ENCODE data around the gene MARCHF3. TPM values are rescaled to one million over a fixed set of nuclear protein-coding genes. Genes with fewer than 3 reads are reported as not detected.

Gene MARCHF3
- total RNA-seq, 2 experiments from 2014 or later, result 5.4 to 7.0 TPM

DNA sequence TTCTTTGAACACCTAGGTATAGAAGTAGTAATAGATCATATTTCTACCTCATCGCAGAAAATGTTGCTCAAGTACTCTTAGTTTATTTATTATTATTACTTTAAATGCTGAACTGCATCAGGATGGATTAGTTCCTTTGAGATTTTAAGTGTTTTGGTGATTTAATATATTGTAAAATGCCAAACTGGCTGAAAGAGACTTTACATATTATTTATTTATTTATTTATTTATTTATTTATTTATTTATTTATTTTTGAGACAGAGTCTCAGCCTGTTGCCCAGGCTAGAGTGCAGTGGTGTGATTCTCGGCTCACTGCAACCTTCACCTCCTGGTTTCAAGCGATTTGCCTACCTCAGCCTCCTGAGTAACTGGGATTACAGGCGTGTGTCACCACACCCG is 211.1 kb downstream of the MARCHF3 start:
- 0 out of 2 replicates have a peak, but pooled peaks cover 8% of the 10 kb centered on the region for H4K20me1 ChIP-seq (ENCODE audit: insufficient read depth, low read length)
- peaks cover 68% of the 10 kb centered on the region; the same call in 1 of the 2 replicates for H3K79me2 ChIP-seq (ENCODE audit: insufficient read depth, low read depth, low read length)
- TF ChIP-seq CTCF (conservative IDR thresholded peaks at IDR 0.05; ENCODE audit: low read length) (no peak), EZH2phosphoT487 (IDR thresholded peaks at IDR 0.05; ENCODE audit: borderline replicate concordance, low read depth, low read length) (no peak)
- peaks cover 100% of the 10 kb centered on the region for H3K36me3 ChIP-seq (ENCODE audit: insufficient read depth, low read length)
- intact Hi-C loops (cut with micrococcal nuclease; ENCODE audit: unreplicated experiment), result no loop called here
- H2AFZ ChIP-seq (ENCODE audit: low read length), result no peak overlapping the region
- DNase-seq (ENCODE audit: low spot score), result no peak
- H3K4me2 ChIP-seq (ENCODE audit: low read length), result no peak overlapping the region
- no peak overlapping the region for H3K27ac ChIP-seq (ENCODE audit: low read depth, low read length, poor library complexity, severe bottlenecking)
- no peaks in the 10 kb centered on the region for H3K9me3 ChIP-seq (ENCODE audit: low read length)
- no peak overlapping the region for H3K4me3 ChIP-seq (ENCODE audit: low read depth, low read length, poor library complexity, severe bottlenecking)
- no peaks in the 10 kb centered on the region for H3K9me2 ChIP-seq (ENCODE audit: insufficient read depth, low read length)
- BruUV-seq (replicated peaks), result no TSS peak
- POLR2A ChIA-PET, result interaction anchor here (0.8 kb wide), 1 partner anchor 24 kb away, joined by 4 read pairs; no protein-coding TSS in a partner anchor
- no peaks in the 10 kb centered on the region for H3K4me1 ChIP-seq (ENCODE audit: insufficient read depth, low read length, poor library complexity, severe bottlenecking)
- CTCF ChIA-PET (ENCODE audit: unreplicated experiment), result no interaction called here

- H3K36me3 ChIP-seq (ENCODE audit: insufficient read depth, low read length), result peaks cover 100% of the 10 kb centered on the region
- H2AFZ ChIP-seq (ENCODE audit: low read length), result no peak overlapping the region
- no peak overlapping the region for H3K4me2 ChIP-seq (ENCODE audit: low read length)
- H3K9me2 ChIP-seq (ENCODE audit: insufficient read depth, low read length), result no peaks in the 10 kb centered on the region
- no TSS peak for BruUV-seq (replicated peaks)
- no peaks in the 10 kb centered on the region for H3K4me1 ChIP-seq (ENCODE audit: insufficient read depth, low read length, poor library complexity, severe bottlenecking)
- H3K27ac ChIP-seq (ENCODE audit: low read depth, low read length, poor library complexity, severe bottlenecking), result no peak overlapping the region
- CTCF ChIA-PET (ENCODE audit: unreplicated experiment), result no interaction called here
- no peaks in the 10 kb centered on the region for H3K9me3 ChIP-seq (ENCODE audit: low read length)
- no peak for DNase-seq (ENCODE audit: low spot score)
- intact Hi-C loops (cut with micrococcal nuclease; ENCODE audit: unreplicated experiment), result no loop called here
- H4K20me1 ChIP-seq (ENCODE audit: insufficient read depth, low read length), result 0 out of 2 replicates have a peak, but pooled peaks cover 5% of the 10 kb centered on the region
- no peak for TF ChIP-seq CTCF (conservative IDR thresholded peaks at IDR 0.05; ENCODE audit: low read length)
- no peak for TF ChIP-seq EZH2phosphoT487 (IDR thresholded peaks at IDR 0.05; ENCODE audit: borderline replicate concordance, low read depth, low read length)
- H3K4me3 ChIP-seq (ENCODE audit: low read depth, low read length, poor library complexity, severe bottlenecking), result no peak overlapping the region
- H3K79me2 ChIP-seq (ENCODE audit: insufficient read depth, low read depth, low read length), result peaks cover 63% of the 10 kb centered on the region; the same call in 1 of the 2 replicates
- POLR2A ChIA-PET, result interaction anchor here (0.8 kb wide), 1 partner anchor 24 kb away, joined by 4 read pairs; no protein-coding TSS in a partner anchor
Observed at GRCh38 chr5:126818736-126819135, 211.6 kb downstream of the MARCHF3 start.

Other genes with a start within 250 kb of the MARCHF3 start
- 4.2 and 5.5 TPM in 2 replicates for gene C5orf63, start 42.9 kb upstream of the MARCHF3 start, total RNA-seq (2014; rRNA removed; shearing (Covaris generic))
- gene C5orf63, start 42.9 kb upstream of the MARCHF3 start, total RNA-seq (2022), result 0.11 TPM in 1 of 2 replicates, not detected in the other